GM19452 (cell line): ENCODE results near the gene ALPP.
"Not testable (repeated sequence)": the region's sequence is repeated elsewhere in the genome, so short reads cannot be mapped to it uniquely, and the experiment has no call there.

Experiments
- ATAC-seq: cut with Tn5 transposase; IDR thresholded peaks from one replicate; pipeline ENCODE4 v1.9.1; 2021; ENCODE audit not compliant: unreplicated experiment

ALPP gene

GRCh38 chr2:232363064-232363783 lies 15.3 kb upstream of the ALPP start:
- ATAC-seq, result not testable (repeated sequence)

GRCh38 chr2:232363784-232364615 lies 14.6 kb upstream of the ALPP start:
- ATAC-seq, result no peak

DNA sequence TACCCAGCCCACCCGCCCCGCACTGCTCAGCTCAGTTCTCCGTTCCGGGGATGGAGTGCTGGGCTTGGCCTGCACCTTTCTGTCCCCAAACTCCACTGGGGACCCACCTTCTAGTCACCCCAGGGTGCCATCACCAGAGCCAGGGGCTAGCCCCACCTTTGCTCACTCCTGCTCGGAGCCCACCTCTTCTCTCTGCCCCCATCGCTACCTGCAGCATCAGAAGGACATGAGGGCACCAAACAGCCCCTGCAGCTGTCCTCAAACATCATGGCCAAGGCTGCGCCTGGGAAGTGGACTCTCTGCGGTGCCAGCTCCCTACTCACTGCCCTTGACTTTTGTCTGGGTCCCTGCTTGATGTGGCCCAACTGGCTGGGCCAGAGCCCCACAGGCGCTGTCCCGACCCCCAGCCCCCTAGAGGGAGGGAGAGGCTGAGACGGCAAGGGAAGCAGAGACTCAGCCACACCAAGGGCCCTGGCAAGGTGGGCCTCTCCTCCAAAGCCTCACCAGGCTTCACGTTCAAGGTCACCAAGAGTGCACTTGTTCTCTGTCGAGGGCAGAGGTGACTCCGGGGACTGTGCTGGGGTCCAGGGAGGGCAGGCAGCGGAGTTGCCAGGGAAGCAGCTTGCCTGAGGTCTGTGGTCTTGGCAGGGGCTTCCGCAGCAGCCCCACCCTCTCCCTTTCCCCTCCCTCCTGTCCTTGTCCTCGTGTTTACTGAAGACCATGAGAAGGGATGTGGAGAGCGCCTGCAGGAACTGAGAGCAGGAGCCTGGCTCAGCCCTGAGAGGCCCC lies 13.6 kb upstream of the ALPP start:
- not testable (repeated sequence) for ATAC-seq

DNA sequence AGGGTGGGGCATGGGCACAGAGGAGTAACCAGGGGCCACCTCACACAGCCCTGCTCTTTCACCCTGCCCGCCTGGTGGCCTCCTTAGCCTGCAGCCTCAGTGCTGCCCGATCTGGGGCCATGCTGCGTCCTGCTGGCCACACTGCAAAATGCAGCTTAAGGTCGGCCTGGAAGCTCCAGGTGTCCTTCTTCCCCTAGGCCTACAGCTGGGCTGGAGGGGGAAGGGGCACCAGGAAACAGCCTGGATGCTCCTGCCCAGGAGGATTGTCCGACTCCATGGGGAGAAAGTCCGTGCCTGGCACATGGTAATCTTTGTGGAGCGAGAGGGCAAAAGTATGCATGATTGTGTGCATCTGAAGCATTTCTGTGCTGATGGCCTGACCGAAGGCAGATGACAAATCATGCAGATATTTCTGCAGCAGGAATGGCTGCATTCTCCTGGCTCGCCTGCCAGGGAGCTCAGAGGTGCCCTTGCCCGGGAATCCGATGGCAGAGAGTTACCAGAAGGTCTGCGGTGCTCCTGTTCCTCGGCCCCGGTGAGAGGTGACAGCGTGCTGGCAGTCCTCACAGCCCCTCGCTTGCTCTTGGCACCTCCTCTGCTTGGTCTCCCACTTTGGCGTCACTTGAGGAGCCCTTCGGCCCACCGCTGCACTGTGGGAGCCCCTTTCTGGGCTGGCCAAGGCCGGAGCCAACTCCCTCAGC lies 12.8 kb upstream of the ALPP start:
- ATAC-seq, result no peak

DNA sequence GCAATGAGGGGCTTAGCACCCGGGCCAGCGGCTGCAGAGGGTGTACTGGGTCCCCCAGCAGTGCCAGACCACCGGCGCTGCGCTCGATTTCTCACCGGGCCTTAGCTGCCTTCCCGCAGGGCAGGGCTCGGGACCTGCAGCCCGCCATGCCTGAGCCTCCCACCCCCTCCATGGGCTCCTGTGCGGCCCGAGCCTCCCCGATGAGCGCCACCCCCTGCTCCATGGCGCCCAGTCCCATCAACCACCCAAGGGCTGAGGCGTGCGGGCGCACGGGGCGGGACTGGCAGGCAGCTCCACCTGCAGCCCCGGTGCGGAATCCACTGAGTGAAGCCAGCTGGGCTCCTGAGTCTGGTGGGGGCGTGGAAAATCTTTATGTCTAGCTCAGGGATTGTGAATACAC lies 12.1 kb upstream of the ALPP start:
- not testable (repeated sequence) for ATAC-seq

- ATAC-seq, result no peak
These were observed 11.5 kb upstream of the ALPP start for GRCh38 chr2:232367016-232367415.

DNA sequence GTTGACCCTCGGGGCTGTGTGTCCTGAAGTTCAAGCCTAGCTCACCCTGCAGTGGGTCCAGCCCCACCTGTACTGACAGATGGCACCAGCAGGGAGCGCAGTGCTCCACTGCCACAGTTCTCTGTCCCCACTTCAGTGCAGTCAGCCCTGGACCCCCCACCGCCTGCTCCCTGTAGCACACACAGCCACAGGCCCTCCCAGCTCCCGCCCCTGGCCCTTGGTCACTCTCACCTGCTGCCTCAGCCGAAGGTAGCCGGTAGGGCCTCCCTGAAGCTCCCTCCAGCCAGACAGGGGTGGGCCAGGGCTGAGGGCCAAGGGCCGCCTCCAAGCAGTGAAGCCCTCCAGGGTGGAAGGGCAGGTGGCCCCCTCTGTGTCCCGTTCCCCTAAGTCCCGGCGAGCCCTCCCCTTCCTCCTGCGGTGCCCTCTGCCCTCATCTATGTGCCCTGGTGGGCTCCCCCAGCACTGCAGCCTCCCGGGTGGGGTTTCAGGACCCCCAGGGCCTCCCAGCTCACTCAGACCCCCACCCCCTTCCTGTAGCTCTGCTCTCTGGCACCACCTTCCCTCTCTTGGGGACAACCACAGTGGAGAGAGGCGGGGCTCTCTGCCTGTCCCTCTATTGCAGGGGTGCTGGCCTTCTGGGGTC lies 10.8 kb upstream of the ALPP start:
- no peak for ATAC-seq

GRCh38 chr2:232368311-232368731 lies 10.2 kb upstream of the ALPP start:
- no peak for ATAC-seq

DNA sequence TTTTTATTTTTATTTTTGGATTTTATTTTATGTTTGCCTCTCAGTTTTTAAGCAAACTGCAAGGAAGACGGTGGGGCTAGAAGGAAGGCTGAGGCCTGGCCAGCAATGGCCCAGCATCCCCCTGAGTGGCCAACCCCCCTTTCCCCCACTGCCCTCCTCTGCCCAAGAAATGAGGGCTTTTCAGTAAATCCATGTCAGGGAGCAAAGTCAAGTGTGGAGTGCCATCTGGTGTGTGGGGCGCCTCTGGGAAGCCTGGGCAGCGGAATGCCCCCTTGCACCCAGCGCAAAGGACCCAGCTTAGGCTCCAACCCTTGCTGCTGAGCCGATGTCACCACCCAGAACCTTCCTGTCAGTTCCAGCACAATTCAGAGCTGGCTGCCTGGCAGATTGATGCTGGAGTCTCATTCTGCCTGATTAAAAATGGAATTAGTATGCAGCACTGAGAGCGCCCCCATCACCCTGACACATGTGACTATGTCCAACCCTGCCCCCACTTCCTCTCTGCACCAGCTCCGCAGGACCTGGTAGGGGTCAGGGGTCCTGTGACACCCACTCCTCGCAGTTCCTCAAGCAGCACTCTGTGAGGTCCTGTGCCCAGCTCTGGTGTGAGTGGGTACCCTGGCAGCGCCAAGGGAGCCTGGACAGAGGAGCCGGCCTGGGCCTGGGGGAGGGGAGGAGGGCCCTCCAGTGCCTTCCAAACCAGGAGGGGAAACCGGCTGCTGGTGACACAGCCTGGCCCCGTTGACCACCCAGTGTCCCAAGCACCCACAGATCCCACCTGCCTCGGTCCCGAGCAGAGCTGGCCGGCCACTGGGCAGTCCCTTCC lies 9.2 kb upstream of the ALPP start:
- ATAC-seq, result no peak

- ATAC-seq, result not testable (repeated sequence)
These were observed 8.5 kb upstream of the ALPP start for GRCh38 chr2:232370007-232370406.

- ATAC-seq, result no peak
These were observed 6.0 kb upstream of the ALPP start for GRCh38 chr2:232372231-232373208.

DNA sequence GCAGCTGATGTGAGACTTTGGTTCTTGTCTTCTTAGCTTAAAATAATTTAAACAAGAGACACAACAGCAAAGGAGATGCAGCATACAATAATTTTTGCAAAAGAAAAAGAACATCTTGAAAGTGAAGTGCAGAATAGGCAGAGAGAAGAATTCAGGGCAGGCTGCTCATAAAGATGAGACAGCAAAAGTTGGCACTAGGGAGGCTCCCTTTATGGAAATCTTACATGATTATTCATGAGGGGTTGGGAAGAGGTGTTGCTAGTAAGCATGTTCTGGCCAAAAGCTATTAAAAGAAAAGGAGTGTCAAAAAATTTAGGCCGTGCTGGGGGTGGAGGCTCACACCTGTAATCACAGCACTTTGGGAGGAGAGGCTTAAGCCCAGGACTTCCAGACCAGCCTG lies 4.2 kb upstream of the ALPP start:
- ATAC-seq, result no peak

DNA sequence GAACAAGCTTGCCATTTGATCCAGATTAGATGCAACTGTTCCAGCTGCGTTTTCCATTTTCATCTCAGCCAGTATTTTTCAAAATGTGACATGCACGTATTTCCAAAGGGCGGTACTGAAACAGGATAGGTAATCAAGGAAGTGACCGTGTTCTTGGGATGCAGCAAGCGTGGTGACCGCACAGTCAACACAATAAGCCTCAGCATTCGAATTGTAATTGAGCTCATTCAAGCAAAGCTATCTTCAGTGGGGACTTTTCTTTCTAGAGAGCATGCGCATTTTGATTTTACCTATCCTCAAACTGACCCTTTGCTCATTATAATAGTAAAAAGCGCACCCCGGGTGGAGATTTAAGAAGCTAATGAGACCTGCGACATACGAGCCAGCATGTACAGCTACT lies 3.4 kb upstream of the ALPP start:
- ATAC-seq, result no peak

- ATAC-seq, result no peak
These were observed 2.3 kb upstream of the ALPP start for GRCh38 chr2:232376260-232376659.

GRCh38 chr2:232376713-232377112 lies 1.8 kb upstream of the ALPP start:
- no peak for ATAC-seq

- no peak for ATAC-seq
These were observed 1.2 kb upstream of the ALPP start for GRCh38 chr2:232377319-232377718.

DNA sequence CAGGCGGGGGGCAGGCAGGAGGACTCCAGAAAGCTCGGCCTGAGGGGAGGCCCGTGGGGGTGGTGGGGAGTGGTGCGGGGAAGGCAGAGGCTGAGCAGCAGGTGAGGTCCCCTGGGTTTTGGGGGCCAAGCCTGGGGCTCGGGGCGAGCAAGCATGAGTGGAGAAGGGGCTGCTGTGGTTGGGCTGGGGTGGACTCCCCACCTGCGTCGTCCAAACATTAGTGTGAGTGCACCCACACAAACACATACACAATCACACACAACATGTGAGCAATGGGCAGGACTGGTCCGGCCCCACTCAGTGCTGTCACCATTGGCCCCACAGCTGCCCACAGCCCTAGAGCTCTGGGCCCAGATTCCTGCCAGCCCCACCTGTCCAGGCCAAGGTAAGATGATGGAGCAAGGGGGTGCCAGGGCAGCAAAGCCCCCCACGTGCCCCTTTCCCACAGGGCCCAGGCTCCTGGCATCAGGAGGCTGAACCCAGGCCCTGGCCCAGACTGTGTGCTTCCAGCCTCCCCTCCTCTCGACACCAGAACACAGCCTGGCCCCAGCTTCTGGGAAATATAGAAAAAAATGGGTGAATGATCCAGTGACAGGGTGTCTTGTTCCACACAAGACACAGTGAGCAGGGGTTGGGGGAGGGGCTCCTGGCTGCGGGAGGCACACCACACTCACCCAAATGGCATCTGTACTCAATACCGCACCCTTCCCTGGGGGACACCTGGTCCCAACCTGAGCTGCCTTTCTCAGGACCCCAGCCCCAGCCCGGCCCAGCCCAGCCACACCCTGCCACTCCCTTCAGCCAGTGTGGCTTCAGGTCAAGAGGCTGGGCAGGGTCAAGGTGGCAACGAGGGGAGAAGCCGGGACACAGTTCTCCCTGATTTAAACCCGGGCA lies 463 bp upstream of the ALPP start:
- ATAC-seq, result no peak
